ENCODE results near the gene ANKRD45.
A peak's percentile ranks its signal among the peaks of the same experiment; 100 is the strongest.
"Not testable (repeated sequence)": the region's sequence is repeated elsewhere in the genome, so short reads cannot be mapped to it uniquely, and the experiment has no call there.

Gene ANKRD45

DNA sequence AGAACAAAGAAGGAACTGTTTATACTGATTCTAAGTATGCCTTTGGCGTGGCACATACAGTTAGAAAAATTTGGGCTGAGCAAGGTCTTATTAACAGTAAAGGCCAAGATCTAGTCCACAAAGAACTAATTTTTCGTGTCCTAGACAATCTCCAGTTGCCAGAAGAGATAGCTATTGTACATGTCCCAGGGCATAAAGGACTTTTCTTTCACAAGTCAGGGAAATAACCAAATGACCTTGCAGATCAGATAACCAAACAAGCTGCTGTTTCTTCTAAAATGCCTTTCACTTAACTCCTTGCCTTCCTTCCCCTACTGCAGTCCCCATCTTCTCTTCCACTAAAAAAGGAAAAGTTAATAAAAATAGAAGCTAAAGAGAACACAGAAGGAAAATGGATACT, 30.5 kb downstream of the ANKRD45 start:
- no peak overlapping the region for H3K4me3 ChIP-seq (replicated peaks in 1 of 2; ENCODE audit: low read depth in 2 of 2, low read length in 2 of 2)
- no peak for DNase-seq (ENCODE audit: low read depth in 2 of 2)
- TF ChIP-seq, protein P1, sequence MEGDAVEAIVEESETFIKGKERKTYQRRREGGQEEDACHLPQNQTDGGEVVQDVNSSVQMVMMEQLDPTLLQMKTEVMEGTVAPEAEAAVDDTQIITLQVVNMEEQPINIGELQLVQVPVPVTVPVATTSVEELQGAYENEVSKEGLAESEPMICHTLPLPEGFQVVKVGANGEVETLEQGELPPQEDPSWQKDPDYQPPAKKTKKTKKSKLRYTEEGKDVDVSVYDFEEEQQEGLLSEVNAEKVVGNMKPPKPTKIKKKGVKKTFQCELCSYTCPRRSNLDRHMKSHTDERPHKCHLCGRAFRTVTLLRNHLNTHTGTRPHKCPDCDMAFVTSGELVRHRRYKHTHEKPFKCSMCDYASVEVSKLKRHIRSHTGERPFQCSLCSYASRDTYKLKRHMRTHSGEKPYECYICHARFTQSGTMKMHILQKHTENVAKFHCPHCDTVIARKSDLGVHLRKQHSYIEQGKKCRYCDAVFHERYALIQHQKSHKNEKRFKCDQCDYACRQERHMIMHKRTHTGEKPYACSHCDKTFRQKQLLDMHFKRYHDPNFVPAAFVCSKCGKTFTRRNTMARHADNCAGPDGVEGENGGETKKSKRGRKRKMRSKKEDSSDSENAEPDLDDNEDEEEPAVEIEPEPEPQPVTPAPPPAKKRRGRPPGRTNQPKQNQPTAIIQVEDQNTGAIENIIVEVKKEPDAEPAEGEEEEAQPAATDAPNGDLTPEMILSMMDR (IDR thresholded peaks at IDR 0.05; ENCODE audit: low read depth, low read length): no peak

DNA sequence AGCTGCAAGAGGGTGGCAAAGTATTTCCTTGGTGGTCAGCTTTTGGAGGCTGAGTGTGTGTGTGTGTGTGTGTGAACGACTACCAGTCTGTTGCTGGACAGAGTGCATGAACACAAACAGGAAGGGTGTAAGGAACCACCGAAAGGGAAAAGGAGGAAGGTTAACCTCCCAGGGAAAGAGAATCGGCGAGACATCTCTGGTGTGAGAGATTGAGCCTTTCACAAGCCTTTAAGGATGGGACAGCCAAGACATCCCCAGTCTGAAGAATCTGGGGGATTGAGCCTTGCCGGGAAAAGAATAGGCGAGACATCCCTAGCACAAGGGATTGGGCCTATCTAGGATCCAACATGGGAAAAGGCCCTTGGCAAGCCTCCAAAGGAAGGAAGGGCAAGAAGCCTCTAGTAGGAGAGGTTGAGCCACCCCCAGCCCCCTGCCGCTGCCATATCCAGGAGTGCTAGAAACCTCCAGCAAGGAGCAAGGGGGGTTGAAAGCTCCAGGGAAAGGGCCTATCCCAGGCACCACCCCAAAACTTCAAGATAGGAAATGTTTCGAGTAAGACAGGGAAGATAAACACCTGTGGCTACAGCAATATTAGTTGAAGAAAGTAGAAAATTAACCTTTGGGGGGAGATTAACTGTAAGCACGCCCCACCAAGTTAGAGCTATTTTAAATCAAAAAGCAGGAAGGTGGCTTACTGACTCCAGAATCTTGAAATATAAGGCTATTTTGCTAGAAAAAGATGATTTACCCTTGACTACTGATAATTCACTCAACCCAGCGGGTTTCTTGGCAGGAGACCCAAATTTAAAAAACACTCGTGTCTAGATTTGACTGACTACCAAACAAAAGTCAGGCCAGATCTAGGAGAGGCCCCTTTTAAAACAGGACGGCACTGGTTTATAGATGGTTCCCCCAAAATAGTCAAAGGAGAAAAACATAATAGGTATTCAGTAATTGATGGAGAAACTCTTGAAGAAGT, 31.3 kb downstream of the ANKRD45 start:
- DNase-seq (ENCODE audit: low read depth in 2 of 2): no peak
- TF ChIP-seq, protein P1 (IDR thresholded peaks at IDR 0.05; ENCODE audit: low read depth, low read length): no peak
- H3K4me3 ChIP-seq (replicated peaks in 1 of 2; ENCODE audit: low read depth in 2 of 2, low read length in 2 of 2): no peak overlapping the region

DNA sequence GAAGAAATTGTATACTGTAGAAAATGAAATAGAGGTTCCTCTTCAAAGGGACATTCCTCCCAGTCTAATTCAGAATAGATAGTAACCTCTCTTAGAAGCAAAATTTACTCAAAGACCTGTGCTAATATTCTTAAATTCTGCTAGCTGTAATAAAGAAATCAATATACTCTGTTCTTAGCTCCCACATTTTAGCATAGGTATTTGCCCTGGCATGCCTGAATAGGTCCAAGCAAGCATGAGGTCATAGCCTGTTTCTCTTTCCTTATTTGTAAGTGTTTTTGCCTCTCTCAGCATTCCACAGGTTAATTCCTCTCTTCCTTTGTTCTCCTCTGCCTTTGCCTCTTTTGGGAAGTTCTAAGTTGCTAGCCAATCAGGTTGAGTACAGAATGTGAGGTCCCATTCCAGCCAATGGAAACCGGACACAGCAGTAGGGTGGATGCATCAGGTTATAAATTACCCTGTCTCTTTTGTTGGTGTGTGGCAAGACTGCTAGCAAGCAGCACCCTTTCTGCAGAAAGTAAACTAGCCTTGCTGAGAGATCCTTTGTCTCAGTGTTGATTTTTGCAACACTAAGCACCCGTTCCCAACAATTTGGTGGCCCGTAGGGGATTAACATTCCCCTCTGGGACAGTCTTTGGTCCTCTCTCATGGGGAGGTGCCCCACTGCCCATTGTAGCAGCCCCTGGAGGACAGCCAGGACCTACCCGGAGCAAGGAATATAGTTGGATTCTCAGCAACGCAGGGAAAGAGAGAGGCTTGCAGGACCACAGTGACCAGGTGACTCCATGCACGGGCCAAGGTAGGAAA, 32.2 kb downstream of the ANKRD45 start:
- not testable (repeated sequence) for DNase-seq (ENCODE audit: low read depth in 2 of 2); H3K4me3 ChIP-seq (replicated peaks in 1 of 2; ENCODE audit: low read depth in 2 of 2, low read length in 2 of 2)

DNA sequence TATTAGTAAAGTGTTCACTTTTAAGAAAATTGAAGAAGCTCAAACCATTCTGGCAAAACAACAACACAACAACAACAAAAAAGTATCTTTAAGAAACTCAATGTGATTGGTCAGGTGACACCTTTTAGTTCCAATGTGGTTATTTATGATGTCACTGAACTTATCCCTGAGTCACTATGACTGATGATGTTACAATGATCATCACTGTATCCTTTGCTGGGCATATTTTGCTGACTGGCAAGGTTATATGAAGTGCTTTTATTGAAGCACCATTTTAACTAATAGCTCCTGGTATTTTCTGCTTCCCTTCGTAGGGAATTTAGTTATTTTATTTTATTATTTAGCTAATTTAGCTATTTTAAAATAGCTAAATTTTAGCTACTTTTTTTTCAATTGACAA, 34.5 kb downstream of the ANKRD45 start, which contains the start of gene TEX50:
TEX50 (plus strand) TSS at position 223 of the 400 bp plus-strand sequence. CDS start 184 bp downstream, outside the sequence.
- H3K4me3 ChIP-seq (replicated peaks in 1 of 2; ENCODE audit: low read depth in 2 of 2, low read length in 2 of 2): no peak within 1 kb of the TSS
- TF ChIP-seq, protein P1 (IDR thresholded peaks at IDR 0.05; ENCODE audit: low read depth, low read length): no peak
- no peak for DNase-seq (ENCODE audit: low read depth in 2 of 2)

DNA sequence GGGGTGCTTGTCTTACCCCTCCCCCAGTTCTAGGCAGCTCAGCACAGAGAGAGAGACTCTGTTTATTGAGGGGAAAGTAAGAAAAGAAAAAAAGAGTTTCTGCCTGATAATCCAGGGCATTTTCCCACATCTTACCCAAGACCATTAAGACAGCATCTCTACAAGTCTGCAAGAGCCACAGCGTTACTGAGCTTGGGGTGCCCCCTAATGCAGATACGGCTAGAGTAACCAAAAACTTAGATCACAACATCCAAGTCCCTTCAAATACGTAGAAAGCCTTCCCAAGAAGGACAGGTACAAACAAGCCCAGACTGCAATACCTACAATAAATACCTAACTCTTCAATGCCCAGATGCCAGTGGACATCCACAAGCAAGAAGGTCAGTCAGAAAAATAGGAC, 40.8 kb downstream of the ANKRD45 start:
- DNase-seq (ENCODE audit: low read depth in 2 of 2): peak in 1 of 2 donors; percentile 21
- H3K4me3 ChIP-seq (replicated peaks in 1 of 2; ENCODE audit: low read depth in 2 of 2, low read length in 2 of 2): no peak overlapping the region
- TF ChIP-seq, protein P1 (IDR thresholded peaks at IDR 0.05; ENCODE audit: low read depth, low read length): no peak

DNA sequence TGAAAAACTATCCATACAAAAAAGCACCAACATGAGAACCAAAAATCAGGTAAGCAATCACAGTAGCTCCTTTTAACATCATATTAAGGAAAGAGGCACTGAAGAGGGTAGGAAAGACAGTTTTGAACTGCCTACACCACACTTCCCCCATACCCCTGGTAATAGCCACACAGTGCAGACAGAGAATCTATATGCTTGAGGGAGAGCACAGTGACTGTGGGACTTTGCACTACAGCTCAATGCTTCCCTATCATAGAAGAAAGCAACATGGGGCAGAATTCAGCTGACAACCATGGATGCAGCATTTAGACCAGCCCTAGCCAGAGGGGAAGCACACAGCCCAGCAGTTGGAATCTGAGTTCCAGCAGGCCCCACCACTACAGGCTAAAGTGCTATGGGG, 42.4 kb downstream of the ANKRD45 start:
- TF ChIP-seq, protein P1 (IDR thresholded peaks at IDR 0.05; ENCODE audit: low read depth, low read length): no peak
- DNase-seq (ENCODE audit: low read depth in 2 of 2): no peak
- H3K4me3 ChIP-seq (replicated peaks in 1 of 2; ENCODE audit: low read depth in 2 of 2, low read length in 2 of 2): no peak overlapping the region

DNA sequence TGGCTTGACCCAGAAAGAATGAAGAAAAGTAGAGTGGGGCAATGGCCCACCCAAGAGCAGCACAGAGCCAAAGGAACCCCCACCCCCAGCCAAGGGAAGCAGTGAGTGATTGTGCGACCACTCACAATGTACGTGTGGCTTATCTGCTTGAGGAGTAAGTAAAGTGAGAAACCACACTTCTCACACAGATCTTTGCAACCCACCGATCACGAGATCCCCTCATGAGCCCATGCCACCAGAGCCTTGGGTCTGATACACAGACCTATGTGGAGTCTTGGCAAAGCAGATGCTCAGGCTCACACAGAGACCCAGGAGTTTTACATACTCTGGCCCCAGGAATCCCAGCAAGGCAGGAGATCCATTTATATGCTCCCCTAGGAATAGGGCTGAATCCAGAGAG, 52.8 kb downstream of the ANKRD45 start:
- DNase-seq (ENCODE audit: low read depth in 2 of 2): no peak
- no peak overlapping the region for H3K4me3 ChIP-seq (replicated peaks in 1 of 2; ENCODE audit: low read depth in 2 of 2, low read length in 2 of 2)
- TF ChIP-seq, protein P1 (IDR thresholded peaks at IDR 0.05; ENCODE audit: low read depth, low read length): no peak

DNA sequence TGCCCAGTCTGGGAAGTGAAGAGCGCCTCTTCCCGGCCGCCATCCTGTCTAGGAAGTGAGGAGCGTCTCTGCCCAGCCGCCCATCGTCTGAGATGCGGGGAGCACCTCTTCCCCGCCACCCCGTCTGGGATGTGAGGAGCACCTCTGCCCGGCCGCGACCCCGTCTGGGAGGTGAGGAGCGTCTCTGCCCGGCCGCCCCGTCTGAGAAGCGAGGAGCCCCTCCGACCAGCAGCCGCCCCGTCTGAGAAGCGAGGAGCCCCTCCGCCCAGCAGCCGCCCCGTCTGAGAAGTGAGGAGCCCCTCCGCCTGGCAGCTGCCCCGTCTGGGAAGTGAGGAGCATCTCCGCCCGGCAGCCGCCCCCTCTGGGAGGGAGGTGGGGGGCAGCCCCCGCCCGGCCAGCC, 56.6 kb downstream of the ANKRD45 start:
- DNase-seq (ENCODE audit: low read depth in 2 of 2); H3K4me3 ChIP-seq (replicated peaks in 1 of 2; ENCODE audit: low read depth in 2 of 2, low read length in 2 of 2): not testable (repeated sequence)
